RWPE1 (cell line): ENCODE results near the gene GRIA2.
"Not testable (repeated sequence)": the region's sequence is repeated elsewhere in the genome, so short reads cannot be mapped to it uniquely, and the experiment has no call there.

Source experiments
- CTCF ChIA-PET: fragments of 350-600 bp; sonication (Branson Sonifier 250); formaldehyde crosslinking; extraction: SDS; loops from one replicate; lab custom pipeline; 2021; lab: Yijun Ruan, JAX
- POLR2A ChIA-PET: fragments of 400-600 bp; formaldehyde crosslinking; extraction: SDS; loops from one replicate; lab custom pipeline; 2020; ENCODE audit warnings: antibody characterized with exemption; ENCODE audit not compliant: low non-redundant PET; lab: Yijun Ruan, JAX
- DNase-seq: peaks from one replicate; pipeline ENCODE4 v3.0.0; 2012; ENCODE audit warnings: low spot score
- H3K27ac ChIP-seq: fragments of 450-650 bp; 2 replicates; pipeline ENCODE4 v1.5.1; 2017
- CTCF ChIP-seq: fragments of 450-650 bp; conservative IDR thresholded peaks from 2 replicates; pipeline ENCODE4 v1.5.1; 2017; ENCODE audit warnings: low read depth, mild to moderate bottlenecking

Gene GRIA2

DNA sequence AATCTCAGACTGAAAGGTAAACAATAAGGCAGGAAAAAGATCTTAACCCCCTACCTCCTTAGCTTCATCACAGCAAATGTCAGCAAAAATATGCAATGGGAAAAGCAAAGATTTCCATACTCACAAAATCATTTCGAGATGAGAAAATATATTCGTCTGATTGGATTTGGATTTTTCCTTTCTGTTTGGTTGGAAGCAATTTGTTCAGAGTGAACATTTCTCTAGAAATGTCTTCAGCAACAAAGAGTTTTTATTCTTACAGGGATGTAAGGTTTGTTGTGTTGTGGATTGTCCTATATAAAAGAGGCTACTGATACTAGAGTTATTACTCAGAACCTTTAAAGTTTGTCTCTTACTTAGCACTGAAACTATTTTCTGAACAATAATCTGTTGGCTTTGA lies 23.8 kb downstream of the GRIA2 start:
- no peak for DNase-seq
- no peak overlapping the region for H3K27ac ChIP-seq
- no peak for TF ChIP-seq CTCF
- CTCF ChIA-PET = interaction anchor here (0.7 kb wide), 1 partner anchor 1335 kb away, joined by 4 read pairs; no protein-coding TSS in a partner anchor
- POLR2A ChIA-PET = no interaction called here

- no peak for DNase-seq
- POLR2A ChIA-PET = no interaction called here
- CTCF ChIA-PET = no interaction called here
- TF ChIP-seq CTCF = no peak
- no peak overlapping the region for H3K27ac ChIP-seq
Observed at GRCh38 chr4:157245351-157245750, 24.8 kb downstream of the GRIA2 start.

DNA sequence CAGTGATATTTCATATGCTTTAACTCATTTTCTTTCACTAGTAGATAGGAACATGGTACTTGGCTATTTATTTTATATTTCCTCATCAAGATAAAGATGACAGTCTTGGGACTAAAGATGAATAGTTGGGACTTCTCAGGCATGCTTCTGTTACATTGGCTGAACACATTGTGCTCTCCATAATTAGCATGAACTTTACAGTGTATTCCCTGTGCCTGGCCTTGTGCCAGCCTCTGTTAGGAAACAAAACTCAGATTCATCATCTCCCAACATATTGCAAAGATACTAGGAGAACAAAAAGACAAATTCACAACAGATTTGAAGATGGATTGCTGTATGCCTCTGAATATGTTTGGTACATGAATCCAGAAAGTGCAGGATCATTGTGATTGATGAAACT lies 26.4 kb downstream of the GRIA2 start:
- TF ChIP-seq CTCF = no peak
- no peak overlapping the region for H3K27ac ChIP-seq
- POLR2A ChIA-PET = no interaction called here
- CTCF ChIA-PET = no interaction called here
- no peak for DNase-seq

- POLR2A ChIA-PET, DNase-seq, CTCF ChIA-PET, H3K27ac ChIP-seq: not testable (repeated sequence)
Observed at GRCh38 chr4:157258165-157258564, 37.6 kb downstream of the GRIA2 start.

DNA sequence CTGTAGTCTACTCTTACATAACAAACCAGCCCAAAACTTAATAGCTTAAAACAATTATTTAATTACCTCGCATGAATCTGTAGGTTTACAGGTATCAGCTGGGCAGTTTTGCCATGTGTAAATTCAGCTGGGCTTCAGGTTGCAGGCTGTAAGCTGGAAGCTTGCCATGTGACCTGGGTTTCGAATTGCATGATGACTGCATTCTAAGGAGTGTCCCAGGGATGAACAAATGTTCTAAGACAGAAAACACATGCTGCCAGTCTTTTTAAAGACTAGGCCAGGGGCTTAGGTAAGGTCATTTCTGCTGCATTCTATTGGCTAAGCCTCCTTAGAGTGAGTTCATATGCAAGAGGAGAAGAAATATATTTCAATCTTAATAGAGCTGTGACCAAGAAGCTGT lies 44.8 kb downstream of the GRIA2 start:
- H3K27ac ChIP-seq = no peak overlapping the region
- DNase-seq = peak; percentile 4
- TF ChIP-seq CTCF = no peak
- CTCF ChIA-PET = interaction anchor here (0.5 kb wide), 1 partner anchor 1416 kb away, joined by 3 read pairs; no protein-coding TSS in a partner anchor
- POLR2A ChIA-PET = no interaction called here

DNA sequence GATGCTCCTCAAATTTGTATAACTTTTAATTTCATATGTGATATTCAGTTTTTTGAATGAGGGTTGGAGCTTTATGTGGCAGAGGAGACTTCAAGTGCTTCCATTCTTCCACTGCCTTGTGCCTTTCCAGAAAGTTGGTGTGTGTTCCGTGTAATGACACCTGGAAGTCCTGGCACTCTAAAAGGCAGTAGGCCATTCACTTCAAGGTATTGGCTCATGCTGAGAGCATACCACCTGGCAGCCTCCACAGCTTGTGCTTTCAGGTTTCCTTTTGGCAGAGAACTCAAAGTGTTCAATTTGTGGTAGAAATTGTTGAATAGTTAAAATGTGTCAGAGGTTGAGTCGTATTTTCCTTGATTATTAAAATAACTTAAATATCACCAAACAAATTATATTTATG lies 49.6 kb downstream of the GRIA2 start:
- POLR2A ChIA-PET = no interaction called here
- H3K27ac ChIP-seq = no peak overlapping the region
- CTCF ChIA-PET = interaction anchor here (0.6 kb wide), 1 partner anchor 120 kb away, joined by 3 read pairs; no protein-coding TSS in a partner anchor
- no peak for TF ChIP-seq CTCF
- no peak for DNase-seq

DNA sequence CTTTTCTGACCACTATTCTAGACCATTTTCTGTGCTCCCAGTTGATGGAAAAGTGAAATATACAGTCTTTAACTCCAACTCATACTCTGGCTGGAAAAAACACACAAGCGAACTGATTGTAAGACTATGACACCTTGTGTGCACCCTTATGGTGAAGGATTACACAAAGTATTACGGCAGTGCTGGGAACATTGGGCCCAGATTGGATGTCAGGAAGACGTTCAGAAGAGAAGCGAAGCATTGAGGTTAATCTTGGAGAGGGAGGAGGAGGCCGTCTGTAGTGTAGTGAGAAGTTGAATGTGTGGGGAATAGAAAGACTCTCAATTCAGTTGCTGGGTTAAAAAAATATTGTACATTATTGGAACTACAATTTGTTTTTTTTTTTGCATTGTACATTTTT lies 50.0 kb downstream of the GRIA2 start:
- ChIA-PET POLR2A (no interaction called here), CTCF (no interaction called here)
- no peak overlapping the region for H3K27ac ChIP-seq
- TF ChIP-seq CTCF = no peak
- DNase-seq = no peak
